Head of caudate nucleus (tissue), 42 donors: ENCODE results near the gene C9orf78.
A peak's percentile ranks its signal among the peaks of the same experiment; 100 is the strongest.
"Not testable (repeated sequence)": the region's sequence is repeated elsewhere in the genome, so short reads cannot be mapped to it uniquely, and the experiment has no call there.

Experiments
- DNase-seq, 42 donors: peaks; one replicate each; pipeline versions ENCODE4 v3.0.0 to v3.0.0-alpha.2; 2020 to 2021; ENCODE audit warnings: mixed read lengths in 7 of 42
- intact Hi-C: fragments of 100-400 bp; cut with DNase I; formaldehyde crosslinking; loops from one replicate; pipeline ENCODE4 v1.15.0; 2022

Gene C9orf78

GRCh38 chr9:129785866-129786265, 49.2 kb downstream of the C9orf78 start:
- DNase-seq = no peak
- intact Hi-C loops = loop anchor here (10.0 kb wide), 2 partner anchors 141 to 651 kb away; partner anchors contain the start of gene ASB6

GRCh38 chr9:129784970-129785369, 50.1 kb downstream of the C9orf78 start:
- intact Hi-C loops = loop anchor here (5.0 to 10.0 kb wide), 3 partner anchors 48 to 650 kb away; partner anchors contain the start of gene ASB6
- DNase-seq = not testable (repeated sequence)

GRCh38 chr9:129783516-129784361, 51.3 kb downstream of the C9orf78 start:
- intact Hi-C loops = loop anchor here (5.0 to 10.0 kb wide), 3 partner anchors 46 to 649 kb away; partner anchors contain the start of gene ASB6
- DNase-seq = peak; percentile 42 to 91 (median 76)

GRCh38 chr9:129781981-129782380, 53.1 kb downstream of the C9orf78 start:
- intact Hi-C loops = loop anchor here (5.0 to 10.0 kb wide), 3 partner anchors 45 to 647 kb away; partner anchors contain the start of gene ASB6
- DNase-seq = no peak

GRCh38 chr9:129781131-129781530, 53.9 kb downstream of the C9orf78 start:
- intact Hi-C loops = loop anchor here (5.0 to 10.0 kb wide), 3 partner anchors 44 to 646 kb away; partner anchors contain the start of gene ASB6
- DNase-seq = no peak

- no peak for DNase-seq
- intact Hi-C loops = loop anchor here (5.0 to 10.0 kb wide), 3 partner anchors 42 to 645 kb away; partner anchors contain the start of gene ASB6
These were observed 55.4 kb downstream of the C9orf78 start for GRCh38 chr9:129779560-129780190.

GRCh38 chr9:129778469-129778868, 56.6 kb downstream of the C9orf78 start:
- intact Hi-C loops = no loop called here
- DNase-seq = no peak

GRCh38 chr9:129777769-129778130, 57.3 kb downstream of the C9orf78 start:
- DNase-seq = no peak
- intact Hi-C loops = no loop called here
